NCI-H2196 (cell line): ENCODE results near the gene LOC101059915.
"Not testable (repeated sequence)": the region's sequence is repeated elsewhere in the genome, so short reads cannot be mapped to it uniquely, and the experiment has no call there.

Source experiments
- DNase-seq: peaks from one replicate; lab custom pipeline; 2025; ENCODE audit not compliant: unreplicated experiment; lab: John Stamatoyannopoulos, UW

LOC101059915 gene

GRCh38 chrX:71638409-71638808 lies 28.9 kb upstream of the LOC101059915 start:
- DNase-seq = no peak

- DNase-seq = no peak
Measured at GRCh38 chrX:71640002-71640401, 27.3 kb upstream of the LOC101059915 start.

GRCh38 chrX:71644406-71644805 lies 22.9 kb upstream of the LOC101059915 start:
- not testable (repeated sequence) for DNase-seq

DNA sequence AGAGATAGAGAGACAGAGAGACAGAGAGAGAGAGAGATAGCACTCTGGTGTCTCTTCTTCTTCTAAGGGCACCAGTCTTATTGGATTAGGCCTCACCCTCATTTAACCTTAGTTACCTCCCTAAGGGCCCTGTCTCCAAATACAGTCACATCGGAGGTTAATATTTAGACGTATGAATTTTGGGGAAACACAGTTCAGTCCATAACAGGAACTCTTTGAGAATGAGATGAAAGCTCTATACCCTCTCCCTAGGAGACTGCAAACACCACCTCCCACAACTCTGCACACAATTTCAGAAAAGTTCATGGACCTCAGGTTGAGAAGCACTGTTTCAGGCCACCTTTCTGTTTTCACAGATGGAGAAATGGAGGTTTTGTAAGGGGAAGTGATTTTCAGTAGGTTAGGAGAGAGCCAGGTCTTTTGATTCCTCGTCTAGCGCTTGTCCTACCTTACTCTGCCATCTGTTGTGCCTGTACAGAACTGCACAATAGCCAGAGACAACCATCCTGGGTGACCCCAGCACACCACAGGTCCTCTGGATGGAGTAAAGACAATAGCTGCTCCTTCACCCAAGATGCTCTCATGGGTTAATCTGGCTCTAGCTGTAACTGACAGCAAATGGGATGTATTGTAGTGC lies 16.9 kb upstream of the LOC101059915 start:
- peak; percentile 5 for DNase-seq

DNA sequence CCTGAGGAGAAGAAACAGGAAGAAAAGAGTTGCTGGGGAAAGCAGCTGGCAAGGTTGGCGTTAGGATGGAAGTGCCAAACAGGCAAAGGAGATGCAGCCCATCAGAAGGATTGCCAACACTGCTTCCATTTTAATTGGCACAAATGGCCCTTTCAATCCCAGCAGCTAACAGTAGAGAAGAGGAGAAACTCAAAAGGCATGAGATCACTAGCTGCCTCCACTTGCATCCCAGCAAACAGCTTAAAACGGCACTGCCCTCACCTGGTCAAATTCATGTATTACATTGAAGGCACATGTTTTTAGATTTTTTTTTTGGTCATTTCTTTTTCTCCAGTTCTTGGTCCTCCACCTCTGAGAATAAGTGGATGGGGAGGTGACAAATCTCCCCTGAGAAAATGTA lies 14.9 kb upstream of the LOC101059915 start:
- peak; percentile 49 for DNase-seq

DNA sequence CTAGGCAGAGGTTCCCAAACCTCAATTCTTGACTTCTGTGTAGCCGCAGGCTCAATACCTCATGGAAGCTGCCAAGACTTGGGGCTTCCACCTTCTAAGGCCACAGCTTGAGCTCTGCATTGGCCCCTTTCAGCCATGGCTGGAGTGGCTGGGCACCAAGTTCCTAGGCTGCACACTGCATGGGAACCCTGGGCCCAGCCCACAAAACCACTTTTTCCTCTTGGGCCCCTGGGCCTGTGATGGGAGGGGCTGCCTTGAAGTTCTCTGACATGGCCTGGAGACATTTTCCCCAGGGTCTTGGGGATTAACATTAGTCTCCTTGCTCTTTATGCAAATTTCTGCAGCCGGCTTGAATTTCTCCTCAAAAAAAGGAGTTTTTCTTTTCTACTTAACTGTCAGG lies 14.0 kb upstream of the LOC101059915 start:
- DNase-seq = no peak

DNA sequence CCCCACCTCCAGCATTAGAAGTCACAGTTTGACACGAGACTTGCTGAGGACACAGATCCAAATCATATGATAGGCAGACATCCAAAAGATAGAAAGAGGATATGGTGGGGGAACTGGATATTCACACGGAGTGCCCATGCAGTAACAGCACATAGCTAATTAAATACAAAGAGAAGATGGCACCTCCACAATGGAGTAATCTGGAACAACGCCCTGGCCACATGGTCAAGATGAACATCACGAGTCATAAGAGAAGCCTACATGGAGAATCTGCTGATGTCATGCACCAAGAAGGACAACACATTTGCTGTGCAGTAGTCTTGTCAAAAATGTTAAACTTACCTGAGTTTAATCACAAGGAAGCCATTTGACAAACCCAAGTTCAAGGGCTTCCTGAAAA lies 10.1 kb upstream of the LOC101059915 start:
- no peak for DNase-seq

- DNase-seq = no peak
Measured at GRCh38 chrX:71659342-71659741, 8.0 kb upstream of the LOC101059915 start.

DNA sequence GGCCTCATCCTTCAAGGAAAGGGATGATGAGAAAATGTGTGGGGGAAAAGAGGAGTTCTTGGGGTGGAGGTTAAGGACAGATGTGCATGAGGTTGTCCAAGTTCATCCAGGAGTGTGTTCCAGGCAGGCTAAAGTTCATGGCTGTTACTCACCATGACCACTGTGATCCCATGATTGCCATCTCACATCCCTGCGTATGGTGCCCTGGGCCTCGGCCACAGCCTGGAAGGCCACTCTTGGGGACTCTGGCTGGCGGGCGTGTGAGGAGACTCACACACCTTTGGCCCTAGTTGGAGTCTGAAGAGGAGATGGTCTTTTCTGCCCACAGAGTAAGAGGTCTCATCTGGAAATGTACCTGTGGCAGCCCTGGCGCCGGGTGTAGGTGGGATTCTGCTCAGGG lies 7.4 kb upstream of the LOC101059915 start:
- no peak for DNase-seq

DNA sequence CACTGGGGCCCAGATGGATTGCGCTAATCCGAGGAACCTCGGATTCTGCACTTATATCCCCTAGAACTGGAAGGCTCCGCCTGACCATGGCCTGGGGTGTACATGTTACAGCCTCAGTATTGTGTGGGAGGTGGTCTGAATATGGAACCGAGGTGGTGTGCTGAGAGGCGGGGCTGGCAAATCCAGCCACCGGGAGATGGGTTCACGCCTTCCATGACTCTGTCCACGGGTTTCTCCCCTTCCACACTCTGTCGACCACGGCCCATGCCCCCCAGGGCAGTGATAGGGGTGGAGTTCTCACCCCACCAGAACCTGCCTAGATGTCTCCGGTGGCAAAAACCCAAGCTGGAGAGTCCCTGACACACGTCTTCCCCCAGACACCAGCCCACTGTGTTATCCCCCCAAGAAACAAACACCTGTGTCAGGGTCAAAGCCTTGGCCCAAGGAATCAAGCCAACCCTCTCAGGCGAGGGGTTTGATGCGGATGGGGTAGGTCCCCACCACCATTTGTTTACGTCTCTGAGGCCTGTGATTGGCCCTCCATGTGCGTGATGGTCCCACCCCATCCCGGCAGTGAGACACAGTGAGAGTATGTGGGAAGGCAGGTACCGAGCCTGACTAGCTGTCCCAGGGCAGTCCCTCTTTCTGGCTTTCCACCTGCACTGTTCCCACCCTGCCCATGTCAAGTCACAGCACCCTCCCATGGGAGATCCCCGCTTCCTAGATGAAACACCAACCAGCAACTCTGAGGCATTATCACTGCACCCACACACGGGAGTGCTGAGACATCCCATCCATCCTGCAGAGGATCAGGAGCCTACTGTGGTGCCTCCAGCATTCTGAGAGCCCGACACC lies 6.6 kb upstream of the LOC101059915 start:
- no peak for DNase-seq

GRCh38 chrX:71661919-71662318 lies 5.4 kb upstream of the LOC101059915 start:
- DNase-seq = no peak

GRCh38 chrX:71662654-71663053 lies 4.7 kb upstream of the LOC101059915 start:
- not testable (repeated sequence) for DNase-seq

DNA sequence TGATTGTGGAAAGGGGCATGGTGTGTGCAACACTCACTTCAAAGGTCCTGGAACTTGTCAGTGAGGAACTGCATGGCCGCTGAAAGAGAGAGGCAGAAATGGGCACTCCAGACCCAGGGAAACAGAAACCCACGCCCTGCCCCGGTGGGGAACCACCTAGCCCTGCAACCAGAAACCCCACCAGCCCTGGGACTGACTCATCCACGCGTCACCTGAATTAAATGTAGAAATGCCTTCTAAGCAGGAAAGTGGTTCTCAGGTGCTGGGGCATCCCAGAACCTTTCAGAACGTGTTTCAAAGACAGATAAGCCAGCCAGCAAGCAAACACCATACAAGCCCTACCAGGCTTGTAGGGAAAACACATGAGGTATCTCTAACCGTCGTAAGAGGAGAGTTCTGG lies 4.1 kb upstream of the LOC101059915 start:
- not testable (repeated sequence) for DNase-seq

GRCh38 chrX:71664202-71664601 lies 3.1 kb upstream of the LOC101059915 start:
- peak; percentile 2 for DNase-seq

DNA sequence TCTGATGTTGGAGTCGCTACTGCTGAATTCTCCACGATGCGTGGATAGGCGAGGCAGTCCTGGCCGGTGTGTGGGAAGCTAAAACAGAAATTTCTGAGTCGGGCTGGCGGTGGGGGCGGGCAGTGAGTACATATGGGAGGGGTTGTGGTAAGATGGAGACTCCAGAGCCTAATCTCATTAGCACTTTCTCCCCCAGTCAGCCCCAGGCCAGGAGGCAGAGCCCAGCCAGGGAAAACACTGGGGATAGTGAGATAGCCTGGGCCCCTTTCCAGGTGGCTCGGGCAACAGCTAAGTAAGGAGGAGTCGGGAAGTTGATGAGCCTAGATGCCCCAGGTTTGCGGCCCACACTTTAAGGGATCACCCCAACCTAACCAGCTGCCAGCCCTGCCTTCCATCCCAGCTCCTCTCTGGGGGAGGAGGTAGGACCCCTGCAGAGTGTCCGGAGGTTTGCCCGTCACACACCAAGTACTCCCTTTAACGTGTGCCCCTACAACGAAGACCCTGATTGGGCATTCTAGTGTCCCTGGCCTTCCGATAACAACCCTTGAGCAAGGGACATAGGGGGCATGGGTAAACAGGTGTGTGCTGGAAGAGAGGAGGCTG lies 2.4 kb upstream of the LOC101059915 start:
- DNase-seq = no peak

GRCh38 chrX:71665747-71666146 lies 1.6 kb upstream of the LOC101059915 start:
- no peak for DNase-seq

GRCh38 chrX:71666240-71667223 lies 814 bp upstream of the LOC101059915 start:
- DNase-seq = no peak

- DNase-seq = no peak
Measured at GRCh38 chrX:71668248-71668595, 876 bp downstream of the LOC101059915 start.

- no peak for DNase-seq
Measured at GRCh38 chrX:71669492-71669891, 2.1 kb downstream of the LOC101059915 start.

DNA sequence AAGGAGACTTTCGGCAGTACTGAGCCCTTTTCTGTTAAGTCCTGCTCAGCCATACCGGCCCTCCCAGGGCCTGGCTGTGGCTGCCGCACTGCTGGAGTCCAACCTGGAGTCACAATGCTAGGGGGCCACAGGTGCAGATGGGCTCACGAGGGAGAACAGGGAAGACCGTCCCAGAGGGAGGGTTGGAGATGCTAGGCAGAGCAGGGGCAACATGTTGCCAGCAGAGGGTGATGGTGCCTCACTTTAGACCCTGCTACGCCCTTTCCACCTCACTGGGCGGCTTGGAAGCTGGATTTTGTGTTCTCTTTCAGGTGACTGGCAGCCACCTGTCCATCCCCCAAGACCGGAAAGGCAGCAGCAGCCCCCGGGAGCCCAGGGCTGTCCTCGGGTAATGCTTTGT lies 2.6 kb downstream of the LOC101059915 start:
- DNase-seq = peak; percentile 5
